GM13977 (cell line): ENCODE data around the gene MT1G.
"Not testable (repeated sequence)": the region's sequence is repeated elsewhere in the genome, so short reads cannot be mapped to it uniquely, and the experiment has no call there.

Experiments used
- DNase-seq: peaks from one replicate; pipeline ENCODE4 v3.0.0; 2012; ENCODE audit warnings: low spot score
- in situ Hi-C: fragments of 300-500 bp; cut with MboI; formaldehyde crosslinking; loops from one replicate; pipeline ENCODE4 v1.12.0; 2022; ENCODE audit warnings: low sequenced_read_pairs, low pct_unique_long_range_greater_than_20kb, mixed read lengths, inconsistent platforms; ENCODE audit not compliant: unreplicated experiment
- TF ChIP-seq, protein P1 (sequence below): IDR thresholded peaks from 2 replicates; pipeline ENCODE4 v1.5.1; 2012; ENCODE audit warnings: mild to moderate bottlenecking, control low read depth; ENCODE audit not compliant: insufficient read depth; ENCODE audit errors: extremely low read depth, missing control alignments

The MT1G gene

DNA sequence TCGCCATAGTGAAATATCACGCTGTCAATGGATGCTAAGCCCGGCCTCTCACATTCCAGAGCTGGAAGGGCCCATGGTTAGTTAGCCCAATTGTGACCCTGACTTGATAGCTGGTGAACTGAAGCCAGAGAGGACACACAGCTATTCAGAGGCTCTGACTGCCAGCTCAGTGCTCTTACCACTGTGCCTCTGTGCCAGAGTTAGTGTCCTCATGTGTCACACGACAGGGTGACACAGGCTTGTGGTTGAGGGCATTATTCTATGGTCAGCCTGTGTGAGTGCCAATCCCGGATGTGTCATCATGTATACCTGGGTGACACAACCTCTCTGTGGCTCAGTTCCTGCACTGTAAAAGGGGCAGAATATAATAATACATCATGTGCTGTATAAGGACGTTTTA is 12.0 kb upstream of the MT1G start:
- in situ Hi-C loops = no loop called here
- no peak for DNase-seq
- TF ChIP-seq, protein P1, sequence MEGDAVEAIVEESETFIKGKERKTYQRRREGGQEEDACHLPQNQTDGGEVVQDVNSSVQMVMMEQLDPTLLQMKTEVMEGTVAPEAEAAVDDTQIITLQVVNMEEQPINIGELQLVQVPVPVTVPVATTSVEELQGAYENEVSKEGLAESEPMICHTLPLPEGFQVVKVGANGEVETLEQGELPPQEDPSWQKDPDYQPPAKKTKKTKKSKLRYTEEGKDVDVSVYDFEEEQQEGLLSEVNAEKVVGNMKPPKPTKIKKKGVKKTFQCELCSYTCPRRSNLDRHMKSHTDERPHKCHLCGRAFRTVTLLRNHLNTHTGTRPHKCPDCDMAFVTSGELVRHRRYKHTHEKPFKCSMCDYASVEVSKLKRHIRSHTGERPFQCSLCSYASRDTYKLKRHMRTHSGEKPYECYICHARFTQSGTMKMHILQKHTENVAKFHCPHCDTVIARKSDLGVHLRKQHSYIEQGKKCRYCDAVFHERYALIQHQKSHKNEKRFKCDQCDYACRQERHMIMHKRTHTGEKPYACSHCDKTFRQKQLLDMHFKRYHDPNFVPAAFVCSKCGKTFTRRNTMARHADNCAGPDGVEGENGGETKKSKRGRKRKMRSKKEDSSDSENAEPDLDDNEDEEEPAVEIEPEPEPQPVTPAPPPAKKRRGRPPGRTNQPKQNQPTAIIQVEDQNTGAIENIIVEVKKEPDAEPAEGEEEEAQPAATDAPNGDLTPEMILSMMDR = no peak

DNA sequence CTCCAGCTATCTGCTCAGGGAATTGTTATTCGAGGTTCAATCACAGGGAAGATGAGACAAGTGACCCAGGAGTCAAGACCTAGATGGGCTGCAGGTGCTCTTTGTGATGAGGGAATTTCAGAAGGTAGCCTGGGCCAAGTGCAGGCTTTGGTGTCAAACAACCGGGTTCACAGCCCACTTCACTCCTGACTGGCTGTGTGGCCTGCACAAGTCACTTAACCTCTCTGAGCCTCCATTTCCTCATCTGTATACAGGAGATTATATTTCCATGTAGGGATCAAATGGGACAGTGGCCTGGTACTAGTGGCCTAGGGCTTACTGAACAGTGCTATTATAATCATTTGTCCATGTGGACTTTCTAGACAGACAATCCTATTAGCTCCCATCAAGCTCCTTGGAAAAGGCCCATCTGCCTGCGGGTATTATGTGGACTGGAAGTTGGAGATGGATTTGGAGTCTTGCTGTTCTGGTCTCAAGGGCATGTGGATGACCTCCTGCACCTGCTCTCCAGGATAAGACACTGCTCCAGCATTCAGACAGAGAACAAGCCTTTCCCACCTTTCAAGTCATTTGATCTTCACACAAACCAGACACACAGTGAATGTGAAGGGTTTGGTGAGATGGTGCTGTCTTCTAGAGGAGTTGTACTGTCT is 11.3 kb upstream of the MT1G start:
- no peak for DNase-seq
- in situ Hi-C loops = no loop called here
- TF ChIP-seq, protein P1 = no peak

DNA sequence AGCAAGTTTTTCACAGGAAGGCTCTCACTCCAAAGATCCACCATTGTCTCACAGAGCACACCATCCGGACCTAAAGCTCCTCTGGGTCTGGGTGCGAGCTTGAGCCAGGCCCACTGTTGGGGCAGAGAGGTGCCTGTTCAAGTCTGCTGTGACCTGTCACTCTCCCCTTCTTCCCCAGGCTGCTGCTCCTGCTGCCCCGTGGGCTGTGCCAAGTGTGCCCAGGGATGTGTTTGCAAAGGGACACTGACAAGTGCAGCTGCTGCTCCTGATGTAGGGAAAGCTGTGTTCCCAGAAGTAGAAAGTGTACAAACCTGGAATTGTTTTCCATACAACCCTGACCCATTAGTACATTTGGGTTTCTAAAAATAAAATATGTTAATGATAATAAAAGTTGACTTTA is 9.6 kb upstream of the MT1G start:
- in situ Hi-C loops = no loop called here
- TF ChIP-seq, protein P1 = no peak

DNA sequence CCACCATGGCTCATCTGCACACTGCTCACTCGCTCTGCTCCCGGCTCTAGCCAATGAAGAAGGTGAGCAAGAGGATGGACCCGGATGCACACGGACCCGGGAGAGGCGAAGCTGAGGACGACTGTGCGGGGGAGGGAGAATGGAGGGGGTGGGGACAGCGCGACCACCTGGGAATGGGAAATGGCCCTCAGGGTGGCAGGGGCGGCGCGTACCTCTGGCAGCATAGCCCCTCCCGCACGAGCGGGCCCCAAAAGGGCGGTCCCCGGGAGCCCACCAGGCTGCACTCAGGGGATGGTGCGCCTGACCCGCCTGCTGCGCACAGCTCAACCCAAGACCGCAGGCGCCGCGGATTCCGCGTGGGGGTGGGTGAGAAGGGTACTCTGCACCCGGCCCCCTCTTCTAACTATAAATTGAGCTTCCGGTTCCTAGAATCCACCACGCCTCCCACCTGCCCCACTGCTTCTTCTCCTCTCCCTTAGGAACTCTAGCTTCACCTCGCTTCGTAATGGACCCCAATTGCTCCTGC is 7.9 kb upstream of the MT1G start:
- DNase-seq = no peak
- in situ Hi-C loops = no loop called here
- TF ChIP-seq, protein P1 = no peak

More for the DNA sequence above, 9.6 kb upstream of the MT1G start:
- DNase-seq = no peak

DNA sequence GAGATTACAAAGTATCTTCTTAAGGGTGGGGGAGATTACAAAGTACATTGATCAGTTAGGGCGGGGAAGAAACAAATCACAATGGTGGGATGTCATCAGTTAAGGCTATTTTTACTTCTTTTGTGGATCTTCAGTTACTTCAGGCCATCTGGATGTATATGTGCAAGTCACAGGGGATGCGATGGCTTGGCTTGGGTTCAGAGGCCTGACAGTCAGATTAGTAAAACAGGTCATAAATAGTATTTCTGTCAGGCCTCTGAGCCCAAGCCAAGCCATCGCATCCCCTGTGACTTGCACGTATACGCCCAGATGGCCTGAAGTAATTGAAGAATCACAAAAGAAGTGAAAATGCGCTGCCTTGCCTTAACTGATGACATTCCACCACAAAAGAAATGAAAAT is 6.7 kb upstream of the MT1G start:
- in situ Hi-C loops, DNase-seq: not testable (repeated sequence)

DNA sequence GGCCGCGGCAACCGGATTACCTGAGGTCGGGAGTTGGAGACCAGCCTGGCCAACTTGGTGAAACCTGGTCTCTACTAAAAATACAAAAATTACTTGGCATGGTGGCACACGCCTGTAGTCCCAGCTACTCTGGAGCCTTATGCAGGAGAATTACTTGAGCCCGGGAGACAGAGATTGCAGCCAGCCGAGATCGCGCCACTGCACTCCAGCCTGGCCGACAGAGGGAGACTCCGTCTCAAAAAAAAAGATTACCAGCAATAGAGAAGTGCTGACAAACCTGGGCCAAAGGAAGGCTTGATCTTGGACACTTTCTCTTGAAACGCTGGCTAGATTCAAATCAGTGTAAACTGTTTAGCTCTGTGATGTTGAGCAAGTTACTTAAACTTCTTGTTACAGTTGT is 6.1 kb upstream of the MT1G start:
- in situ Hi-C loops = no loop called here
- DNase-seq = no peak
- TF ChIP-seq, protein P1 = peak; percentile 51

DNA sequence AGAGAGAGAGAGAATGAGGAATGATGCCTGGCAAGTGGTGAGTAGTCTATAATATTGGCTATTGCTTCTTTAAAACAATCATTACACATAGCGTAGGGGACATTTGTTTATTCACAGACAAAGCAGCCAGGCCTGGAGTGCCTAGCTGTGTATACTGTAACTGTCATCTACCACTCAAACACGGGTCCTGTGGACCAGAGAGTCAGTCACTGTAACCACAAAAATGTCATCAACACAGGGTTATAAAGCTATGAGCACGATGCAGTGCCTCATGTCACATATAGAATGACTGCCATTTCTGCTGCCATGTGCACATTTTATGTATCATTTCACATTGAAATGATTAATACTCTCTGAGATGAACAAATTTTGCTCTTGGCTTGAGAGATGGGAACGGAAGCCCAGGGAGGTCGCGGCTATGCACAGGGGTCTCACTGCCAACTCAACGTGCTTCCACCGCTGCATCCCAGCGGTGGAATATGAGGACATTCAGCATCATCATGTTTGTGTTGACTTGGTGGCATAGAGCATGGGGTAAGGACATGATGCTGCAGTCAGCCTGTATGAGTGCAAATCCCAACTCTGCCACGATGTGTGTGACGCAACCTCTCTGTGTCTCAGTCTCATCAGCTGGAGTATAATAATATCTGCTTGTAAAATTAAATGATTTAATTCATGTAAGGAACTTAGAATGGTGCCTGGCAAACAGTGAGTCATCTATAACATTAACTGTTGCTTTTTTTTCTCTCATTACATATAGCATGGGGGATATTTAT is 5.1 kb upstream of the MT1G start:
- TF ChIP-seq, protein P1 = no peak
- in situ Hi-C loops = no loop called here
- no peak for DNase-seq

DNA sequence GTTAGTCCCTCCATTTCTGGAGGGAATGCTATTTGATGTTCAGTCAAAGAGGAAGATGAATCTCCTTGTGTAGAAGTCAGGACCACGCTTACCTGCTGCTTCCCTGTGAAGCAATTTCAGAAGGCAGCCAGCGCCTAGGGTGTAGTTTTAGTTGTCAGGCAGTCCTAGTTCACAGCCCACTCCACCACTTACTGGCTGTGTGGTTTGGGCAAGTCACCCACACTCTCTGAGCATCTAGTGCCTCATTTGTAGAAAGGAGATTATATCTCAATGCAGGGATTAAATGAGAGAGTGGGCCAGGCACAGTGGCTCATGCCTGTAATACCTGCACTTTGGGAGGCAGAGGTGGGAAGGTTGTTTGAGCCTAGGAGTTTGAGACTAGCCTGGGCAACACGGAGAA is 4.3 kb upstream of the MT1G start:
- in situ Hi-C loops, DNase-seq: not testable (repeated sequence)

DNA sequence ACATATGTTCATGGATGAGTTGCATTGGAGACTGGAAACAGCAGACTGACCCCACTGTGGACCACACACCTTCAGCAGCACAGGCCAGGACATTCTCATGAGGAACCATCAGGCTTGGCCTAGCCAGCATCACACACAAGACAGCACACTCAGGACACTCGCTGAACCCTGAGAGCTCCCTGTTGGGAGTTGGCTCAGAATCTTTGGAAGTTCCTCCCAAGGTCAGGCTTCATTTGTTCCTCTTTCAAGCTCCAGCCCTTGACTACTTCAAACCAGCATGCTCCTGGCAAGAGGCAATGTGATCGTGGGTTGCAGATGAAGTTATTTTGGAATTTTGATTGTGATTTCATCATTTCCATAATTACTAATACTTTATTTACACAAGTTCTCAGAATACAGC is 3.8 kb upstream of the MT1G start:
- DNase-seq, in situ Hi-C loops: not testable (repeated sequence)
